Activated CD4-positive, alpha-beta T cell treated with anti-CD3 and anti-CD28 coated beads for 48 hours (primary cell): ENCODE measurements around the gene CSNK1D.

Experiments
- DNase-seq: peaks from one replicate; pipeline ENCODE4 v3.0.0-alpha.2; 2020

Gene CSNK1D

DNA sequence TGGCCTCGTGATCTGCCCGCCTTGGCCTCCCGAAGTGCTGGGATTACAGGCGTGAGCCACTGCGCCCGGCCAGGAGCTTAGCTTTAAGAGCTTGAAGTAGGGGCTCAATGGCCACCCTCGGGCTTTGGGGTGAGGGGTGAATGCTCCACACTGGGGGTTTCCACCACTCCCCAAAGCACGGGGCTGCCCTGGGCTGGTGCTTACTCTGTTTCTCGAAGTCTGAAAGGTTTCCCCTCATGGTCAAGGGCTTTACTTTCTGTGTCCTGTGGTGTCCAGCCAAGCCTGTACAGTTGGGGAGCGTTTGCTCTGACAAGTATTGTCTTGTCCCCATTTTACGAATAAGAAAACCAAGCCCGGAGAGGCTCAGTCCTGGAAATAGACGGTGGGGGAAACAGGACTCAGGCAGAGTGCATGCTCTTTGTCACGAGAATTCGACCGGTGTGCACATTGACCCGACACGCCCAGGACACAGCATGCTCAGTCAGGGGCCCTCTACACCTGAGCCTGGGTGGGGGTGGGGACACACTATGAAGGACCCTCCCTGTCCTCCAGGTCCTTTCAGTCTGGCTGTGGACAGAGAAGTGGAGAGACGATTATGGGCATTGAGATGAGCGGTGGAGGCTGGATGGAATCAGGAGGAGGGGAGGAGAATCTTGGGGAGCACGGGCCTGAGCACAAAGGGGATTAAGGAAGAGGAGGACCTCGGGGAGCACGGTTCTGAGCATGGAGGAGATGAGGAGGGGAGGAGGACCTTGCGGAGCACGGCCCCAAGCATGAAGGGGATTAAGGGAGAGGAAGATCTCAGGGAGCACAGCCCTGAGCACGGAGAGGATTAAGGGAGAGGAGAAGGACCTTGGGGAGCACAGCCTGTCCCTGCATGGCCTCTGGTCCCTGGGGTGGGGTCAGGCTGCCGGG is 36.4 kb upstream of the CSNK1D start:
- DNase-seq, result no peak

DNA sequence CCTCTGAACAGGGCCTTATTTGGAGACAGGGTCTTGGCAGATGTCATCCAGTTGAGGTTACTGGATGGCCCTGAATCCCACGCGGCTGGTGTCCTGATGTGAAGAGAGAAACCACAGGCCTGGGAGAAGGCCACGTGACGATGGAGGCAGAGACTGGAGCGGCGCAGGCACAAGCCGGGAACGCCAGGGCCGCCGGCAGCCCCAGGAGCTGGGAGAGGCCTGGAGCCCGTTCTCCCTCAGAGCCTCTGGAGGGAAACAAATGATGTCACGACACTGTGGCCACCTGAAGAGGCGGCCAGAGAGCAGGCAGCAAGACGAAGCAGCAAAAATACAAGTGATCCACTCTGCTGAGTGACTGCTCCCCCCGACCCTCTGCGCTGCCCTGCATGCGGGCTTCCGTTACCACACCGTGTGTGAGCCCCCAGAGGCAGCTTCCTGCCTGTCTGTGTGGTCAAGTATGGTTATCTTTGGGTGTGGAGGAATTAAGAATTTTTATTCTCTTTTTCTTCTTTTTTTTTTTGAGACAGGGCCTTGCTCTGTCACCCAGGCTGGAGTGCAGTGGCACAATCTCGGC is 32.3 kb upstream of the CSNK1D start:
- no peak for DNase-seq

DNA sequence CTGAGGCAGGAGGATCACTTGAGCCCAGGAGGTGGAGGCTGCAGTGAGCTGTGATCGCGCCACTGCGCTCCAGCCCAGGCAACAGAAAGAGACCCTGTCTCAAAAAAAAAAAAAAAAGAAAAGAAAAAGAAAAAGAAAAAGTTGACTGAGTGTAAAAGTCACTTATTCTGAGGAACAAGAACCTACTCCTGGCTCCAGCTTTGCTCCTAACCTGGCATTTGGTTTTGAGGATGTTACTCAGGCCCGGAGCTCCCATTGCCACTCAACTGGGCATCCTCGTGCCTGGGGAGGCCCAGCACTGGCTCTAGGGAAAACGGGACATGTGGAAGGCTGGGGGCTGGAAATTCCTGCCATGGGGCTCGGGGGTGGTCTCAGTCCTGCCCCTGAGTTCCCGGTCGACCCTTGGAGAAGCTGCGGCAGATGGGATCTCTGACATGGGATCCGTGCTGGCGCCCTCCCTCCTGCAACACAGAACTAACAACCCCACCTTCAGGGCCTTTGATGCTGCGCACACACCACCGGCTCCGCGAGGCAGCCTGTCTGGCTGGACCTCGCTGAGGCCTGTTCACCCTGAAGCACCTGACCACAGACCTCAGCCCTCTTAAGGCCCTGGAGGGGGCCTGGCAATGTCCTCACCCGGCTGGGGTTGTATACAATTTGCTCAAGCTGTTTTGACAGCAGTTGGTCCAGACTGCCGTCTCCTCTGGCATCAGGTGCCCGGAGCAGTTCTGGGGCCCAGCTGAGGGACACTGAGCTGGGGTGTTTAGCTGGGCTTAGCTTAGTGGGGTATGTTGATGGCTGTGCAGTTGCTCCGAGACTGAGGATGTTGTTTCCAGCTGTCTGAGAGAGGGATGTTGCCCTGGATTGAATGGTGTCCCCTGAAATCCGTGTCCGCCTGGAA is 31.6 kb upstream of the CSNK1D start:
- DNase-seq, result no peak

DNA sequence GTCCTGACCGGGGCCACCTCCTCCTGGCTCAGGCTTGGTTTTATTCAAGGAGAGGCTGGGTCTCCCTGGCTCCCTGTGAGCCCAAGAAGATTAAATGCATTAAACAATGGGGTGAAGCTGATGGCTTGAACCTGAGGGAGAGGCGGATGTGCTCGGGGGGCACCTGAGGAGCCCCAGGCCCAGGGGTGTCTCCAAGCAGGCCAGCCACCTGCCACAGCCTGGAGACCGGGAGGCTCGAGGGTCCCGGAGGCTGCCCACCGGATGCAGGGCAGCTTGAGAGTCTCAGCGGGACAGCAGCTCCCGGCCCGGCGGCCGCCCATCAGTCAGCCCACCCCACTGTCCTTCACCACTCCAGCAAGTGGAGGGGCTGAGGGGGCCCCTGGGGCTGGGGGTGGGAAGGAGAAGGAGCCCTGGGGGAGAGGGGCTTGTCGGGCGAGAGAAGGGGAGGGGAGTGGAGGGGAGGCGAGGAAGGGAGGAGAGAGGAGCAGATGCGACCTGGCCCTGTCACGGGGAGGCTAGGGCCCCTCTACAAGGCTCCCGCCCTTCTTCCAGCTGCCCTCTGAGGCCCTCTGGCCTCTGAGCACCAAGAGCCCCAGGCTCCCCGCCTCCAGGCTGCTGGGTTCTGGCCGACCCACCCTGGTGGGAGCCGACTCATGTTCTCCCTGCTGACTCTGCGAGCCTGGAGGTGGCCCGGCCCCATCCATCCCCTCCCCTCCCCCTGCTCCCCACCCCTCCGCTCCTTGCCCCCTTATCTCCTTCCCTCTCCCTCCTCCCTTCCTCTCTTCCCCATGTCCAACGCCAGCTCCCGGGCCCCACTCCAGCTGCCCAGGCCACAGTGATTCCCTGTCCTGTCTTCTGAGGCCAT is 30.7 kb upstream of the CSNK1D start:
- DNase-seq, result no peak

DNA sequence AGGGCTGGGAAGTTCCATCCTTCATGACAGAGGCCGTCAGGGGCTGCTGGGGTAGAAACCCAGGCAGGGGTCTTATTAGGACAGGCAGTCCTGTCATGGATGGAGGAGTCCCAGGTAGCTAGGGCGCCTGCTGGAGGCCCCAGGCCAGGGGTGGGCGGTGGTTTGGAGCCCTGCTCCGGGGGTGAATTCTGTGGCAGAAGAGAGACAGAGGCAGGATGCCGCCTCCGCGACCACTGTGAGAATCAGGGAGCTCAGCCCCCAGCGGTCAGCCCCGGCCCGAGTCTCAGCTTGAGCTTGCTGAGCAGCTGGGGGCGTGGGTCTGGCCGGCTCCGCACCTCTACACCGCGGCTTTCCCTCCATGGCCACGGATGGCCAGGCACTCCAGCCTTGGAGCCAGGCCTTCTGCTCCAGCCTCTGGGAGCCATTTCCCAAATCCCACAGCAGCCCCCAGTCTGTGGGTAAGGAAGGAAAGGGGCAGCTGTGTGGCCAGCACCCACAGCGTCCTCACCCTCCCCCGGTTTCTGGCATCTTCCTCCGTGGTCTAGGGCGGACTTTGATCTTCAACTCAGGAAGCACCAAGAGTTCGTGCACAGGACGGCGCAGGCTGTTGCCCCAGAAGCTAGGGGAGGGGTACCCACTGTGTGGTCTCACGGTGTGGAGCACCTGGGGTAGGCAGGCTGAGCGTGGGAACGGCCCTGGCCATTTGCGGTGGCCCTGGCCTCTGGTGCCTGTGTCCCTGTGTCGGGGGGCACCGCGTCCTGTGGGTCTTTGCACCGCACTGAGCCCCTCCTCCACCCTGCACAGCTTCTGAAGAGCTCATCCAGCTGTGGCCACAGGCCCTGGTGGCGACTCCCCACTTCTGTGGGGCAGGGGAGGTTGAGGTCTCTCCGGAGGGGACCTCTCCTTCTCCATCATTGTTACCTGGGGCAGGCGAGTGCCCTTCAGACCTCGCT is 29.8 kb upstream of the CSNK1D start:
- peak; percentile 51 for DNase-seq

DNA sequence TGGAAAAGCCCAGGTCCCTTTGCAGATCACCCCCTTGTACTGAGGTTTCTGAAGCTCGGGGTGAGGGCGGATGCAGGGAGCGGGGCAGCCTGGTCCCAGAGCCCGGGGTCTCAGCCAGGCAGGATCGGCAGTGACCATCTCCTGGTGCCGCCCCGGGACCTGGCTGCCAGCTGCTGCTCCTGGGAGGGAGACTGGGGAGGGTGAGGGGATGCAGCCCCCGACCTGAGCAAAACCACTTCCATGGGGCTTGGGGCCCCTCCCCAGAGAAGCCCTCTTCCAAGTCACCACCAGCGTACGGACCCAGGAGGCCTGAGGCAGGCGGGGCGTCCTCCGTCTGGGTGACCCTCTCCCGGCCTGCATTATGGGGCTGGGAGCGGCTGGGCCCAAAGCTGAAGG is 29.1 kb upstream of the CSNK1D start:
- DNase-seq, result no peak

DNA sequence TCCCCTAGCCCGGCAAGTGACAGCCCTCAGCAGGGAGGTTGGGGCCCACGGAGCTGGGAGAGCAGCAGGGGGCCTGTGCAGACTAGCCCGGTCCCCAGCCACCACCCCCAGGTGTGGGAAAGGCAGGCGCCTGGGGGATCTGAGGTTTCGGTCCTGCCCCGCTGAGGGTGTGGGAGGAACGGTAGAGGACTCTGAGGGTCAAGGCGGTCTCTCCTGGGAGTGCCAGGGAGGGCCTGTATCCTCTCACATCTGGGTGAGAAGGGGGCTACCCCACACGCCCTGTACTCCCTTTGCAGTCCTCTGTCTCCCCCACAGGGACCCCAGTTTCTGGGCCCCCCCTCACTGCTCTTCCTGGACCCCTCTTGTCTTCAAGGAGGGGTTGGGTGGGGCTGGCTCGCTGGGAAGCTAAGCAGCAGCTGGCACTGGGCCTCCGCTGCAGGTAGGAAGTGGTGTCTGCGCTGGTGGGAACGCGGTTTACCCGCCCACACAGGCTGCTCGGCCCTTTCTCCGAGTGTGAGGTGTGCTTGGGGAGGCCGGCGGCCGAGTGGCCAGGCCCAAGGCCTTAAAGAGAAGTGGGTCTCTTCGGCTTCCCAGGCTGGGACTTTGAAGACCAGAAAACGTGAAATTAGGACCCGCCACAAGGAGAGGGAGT is 28.5 kb upstream of the CSNK1D start:
- peak; percentile 82 for DNase-seq

DNA sequence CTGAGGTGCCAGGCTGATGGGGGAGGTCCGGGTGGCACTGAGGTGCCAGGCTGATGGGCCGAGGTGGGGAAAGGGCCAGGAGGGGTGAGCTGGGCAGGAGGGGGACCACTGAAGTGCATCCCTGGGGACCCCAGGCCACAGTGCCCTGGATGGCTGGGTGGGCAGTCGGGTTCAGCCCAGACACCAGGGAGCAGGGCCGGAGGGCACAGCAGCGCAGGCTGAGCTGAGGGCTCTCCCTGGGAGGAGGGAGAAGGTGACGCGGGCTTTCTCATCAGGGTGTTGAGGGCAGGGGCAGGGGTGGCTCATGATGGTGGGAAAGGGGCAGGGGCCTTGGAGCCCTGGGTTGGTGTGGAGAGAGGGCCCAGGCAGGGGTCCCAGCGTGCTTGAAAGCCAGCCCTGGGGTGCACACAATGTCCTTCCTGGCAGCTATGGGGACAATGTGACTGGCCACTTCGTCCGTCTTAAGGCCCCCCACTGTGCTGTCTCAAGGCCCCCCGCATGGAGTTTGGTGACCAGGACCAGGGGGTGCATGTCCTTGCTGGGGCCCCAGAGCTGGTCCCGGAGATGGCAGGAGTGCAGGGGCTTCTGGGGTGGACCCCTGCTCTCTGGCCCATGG is 27.9 kb upstream of the CSNK1D start:
- DNase-seq, result no peak

DNA sequence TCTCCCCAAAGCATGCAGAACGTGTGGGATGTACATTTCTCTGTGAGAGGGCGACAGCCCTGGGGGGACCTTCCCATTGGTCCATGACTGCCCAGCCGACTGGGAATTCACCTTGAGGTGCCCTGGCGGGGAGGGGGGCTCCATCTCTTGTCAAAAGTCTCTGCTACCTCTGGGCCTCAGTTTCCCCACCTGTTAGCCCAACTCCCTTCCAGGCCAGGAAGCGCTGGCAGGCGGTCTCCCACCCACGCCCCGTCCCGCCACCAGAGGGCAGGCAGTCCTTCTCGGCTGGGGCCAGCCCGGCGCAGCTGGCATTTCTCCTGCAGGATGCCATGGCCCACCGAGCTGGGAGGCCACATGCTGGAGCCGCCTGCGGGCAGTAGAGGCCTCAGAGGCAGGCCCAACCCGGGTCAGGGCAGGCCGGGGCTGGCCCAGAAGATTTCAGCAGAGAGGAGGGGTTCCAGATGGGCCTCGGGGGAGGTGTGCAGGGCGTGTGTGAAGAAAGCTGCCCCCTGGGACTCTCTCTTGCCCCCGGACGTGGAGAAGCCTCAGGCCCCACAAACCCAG is 27.3 kb upstream of the CSNK1D start:
- DNase-seq, result peak; percentile 80

DNA sequence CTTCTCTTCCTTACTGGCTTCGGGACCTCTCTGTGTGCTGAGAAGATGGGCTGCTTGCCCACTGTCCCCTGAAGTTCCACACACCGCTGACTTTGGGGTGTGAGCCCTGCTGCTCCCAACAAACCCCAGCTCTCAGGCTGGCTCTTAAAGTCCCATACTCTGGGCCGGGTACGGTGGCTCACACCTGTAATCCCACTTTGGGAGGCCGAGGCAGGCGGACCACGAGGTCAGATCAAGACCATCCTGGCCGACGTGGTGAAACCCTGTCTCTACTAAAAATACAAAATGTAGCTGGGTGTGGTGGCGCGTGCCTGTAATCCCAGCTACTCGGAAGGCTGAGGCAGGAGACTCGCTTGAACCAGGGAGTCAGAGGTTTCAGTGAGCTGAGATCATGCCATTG is 26.7 kb upstream of the CSNK1D start:
- DNase-seq, result no peak

DNA sequence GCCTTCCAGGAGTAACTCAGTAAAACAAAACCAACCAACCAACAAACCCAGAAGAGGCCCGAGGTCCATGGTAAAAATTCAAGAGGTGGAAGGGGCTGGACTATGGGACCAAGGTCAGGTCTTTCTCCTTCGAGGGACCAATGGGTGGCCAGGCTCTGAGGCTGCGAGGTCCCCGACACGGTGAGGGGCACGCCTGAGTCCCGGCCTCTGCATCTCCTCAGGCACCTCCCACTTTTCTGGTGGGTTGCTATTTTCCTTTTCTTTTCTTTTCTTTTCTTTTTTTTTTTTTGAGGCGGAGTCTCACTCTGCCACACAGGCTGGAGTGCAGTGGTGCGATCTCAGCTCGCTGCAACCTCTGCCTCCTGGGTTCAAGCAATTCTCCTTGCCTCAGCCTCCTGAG is 26.0 kb upstream of the CSNK1D start:
- peak; percentile 78 for DNase-seq

DNA sequence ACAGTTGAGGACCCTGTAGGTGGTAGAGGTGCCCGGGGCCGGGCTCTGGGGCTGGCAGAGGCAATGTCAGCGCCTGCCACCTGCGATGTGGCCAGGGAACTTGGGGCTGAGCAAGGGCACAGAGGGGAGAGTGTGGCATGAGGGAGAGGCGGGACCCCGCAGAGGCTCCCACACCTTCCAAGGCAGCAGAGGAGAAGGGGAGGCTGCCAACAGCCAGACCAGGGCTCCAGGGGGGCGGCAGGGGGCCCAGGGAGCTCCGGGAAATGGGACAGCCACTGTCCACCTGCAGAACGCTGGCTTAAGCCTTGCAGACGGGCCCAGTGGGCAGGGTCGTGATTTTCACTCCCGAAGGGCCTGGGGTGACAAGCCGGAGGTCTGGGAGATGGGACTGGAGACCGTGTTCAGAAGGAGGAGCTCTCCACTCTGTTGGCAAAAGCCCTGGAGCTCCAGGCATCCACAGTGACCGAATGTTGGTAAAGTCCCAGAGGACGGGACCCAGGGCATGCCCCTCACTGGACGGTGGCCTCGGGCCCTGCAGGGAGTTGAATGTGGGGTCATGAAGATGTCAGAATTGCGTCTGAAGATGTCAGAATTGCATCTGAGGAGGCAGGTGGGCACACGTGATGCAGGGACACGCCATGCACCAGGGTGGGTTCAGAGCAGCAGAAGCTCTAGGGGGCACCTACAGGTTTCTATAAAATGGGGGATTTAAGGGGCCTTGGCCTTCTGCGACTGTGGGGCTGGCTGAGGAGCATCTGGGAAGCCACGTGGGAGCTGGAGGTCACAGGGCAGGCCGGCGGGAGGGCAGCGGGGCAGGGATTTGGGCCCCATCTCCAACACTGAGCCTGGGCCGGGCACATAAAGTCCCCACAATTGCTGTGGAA is 25.3 kb upstream of the CSNK1D start:
- peak; percentile 40 for DNase-seq

DNA sequence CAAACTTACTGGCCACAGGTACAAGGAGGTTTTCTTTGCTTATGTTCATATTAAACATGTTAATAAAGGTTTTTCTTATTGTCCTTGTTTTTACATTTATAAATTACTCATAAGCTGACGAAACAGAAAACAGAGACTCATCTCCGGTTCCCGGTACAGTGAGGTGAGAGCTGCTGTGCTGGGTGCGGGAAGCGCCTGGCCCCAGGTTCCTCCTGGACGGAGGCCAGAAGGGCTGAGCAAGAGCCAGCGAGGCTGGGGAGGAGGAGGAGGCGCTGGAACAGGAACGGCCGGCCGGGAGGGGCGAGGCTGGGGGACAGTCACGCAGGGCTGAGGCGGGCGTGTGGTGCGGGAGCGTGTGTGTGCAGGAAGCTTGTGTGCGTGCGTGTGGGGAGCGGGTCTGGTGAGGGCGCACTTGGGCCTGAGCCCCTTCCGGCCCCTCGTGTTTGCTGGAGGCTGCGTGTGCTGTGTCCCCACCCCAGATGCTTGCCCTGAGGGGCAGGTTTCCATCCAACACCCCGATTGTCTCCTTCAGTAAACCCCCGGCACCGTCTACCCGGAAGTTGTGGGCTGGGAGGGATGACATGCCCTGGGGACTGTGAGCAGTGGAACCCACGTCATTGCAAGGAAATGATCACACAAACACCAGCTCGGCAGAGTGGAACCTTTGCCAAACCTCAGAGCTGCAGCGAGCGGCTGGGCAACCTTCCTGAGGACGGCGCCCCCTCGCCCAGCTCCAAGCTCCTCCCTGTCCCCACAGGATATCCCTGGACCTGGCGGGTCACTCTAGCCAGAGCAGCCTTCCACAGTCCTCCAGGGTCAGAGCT is 24.4 kb upstream of the CSNK1D start:
- peak; percentile 95 for DNase-seq

DNA sequence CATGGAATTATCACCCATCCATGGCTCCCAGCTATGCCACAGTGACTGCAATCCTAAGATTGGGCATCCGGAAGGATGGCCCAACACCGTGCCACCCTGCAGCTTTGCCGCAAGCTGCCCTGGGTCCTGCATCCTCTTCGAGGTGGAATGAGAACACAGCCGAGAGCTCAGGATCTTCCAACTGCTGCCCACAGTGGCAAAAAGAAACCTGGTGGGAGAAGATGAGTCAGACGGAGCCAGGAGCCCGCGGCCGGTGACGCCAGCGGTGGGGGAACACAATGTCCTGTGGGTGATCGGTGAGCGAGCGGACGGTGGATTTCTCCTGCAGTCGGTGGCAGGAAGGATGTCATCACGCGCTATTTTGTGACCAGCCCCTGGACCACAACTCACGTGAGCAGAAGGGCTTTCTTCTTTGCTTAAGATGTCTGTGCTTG is 23.8 kb upstream of the CSNK1D start:
- peak; percentile 94 for DNase-seq

DNA sequence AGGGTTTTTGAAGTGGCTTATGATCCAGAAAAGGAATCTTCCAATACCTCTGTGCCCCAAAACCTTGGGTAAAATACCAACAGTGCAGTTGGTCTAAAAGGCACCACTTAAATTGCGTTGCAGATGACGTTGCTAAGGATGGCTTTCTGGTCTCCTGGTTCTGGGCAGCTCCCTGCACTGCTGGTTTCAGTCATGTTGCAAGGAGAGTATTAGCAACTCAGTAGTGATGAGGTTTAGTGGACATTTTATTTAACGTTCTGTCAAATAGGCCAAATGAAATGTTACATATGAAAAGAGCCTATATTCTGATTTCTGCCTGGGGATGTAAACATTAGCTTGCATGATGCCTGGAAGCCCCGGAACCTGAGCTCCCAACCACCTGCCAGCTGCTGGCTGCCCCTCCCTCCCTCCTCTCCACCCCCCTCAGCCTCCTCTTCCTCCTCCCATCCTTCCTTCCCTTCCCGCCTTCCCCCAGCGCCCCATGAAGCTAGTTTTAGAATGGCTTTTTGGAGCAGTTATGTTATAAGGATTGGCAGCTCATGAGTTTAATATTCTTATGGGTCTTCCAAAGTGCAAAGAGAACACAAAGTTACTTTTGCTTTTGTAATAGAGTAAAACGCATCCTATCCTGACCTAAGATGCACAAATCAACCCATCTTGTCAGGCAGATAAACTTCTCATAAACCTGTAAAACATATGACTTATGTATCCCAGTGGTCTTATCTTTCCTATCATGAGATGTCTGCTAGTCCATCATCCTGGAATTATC is 23.2 kb upstream of the CSNK1D start:
- no peak for DNase-seq

DNA sequence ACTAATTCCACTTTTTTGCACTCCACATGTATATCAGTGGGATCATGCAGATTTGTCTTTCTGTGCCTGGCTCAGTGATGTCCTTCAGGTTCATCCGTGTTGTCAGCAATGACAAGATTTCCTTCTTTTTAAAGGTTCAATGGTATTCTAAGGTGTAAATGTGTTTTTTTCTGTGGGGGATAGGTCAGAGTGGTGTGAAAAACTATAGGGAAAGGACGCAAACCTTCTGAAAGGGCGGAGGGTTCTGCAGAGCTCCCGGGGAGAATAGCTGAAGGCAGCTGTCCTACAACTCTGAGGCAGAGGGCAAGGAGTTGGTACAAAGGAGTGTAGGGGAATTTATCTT is 21.9 kb upstream of the CSNK1D start:
- no peak for DNase-seq
